ENCODE results near the gene RILPL2.
"Not testable (repeated sequence)": the region's sequence is repeated elsewhere in the genome, so short reads cannot be mapped to it uniquely, and the experiment has no call there.

- TF ChIP-seq, protein P1, sequence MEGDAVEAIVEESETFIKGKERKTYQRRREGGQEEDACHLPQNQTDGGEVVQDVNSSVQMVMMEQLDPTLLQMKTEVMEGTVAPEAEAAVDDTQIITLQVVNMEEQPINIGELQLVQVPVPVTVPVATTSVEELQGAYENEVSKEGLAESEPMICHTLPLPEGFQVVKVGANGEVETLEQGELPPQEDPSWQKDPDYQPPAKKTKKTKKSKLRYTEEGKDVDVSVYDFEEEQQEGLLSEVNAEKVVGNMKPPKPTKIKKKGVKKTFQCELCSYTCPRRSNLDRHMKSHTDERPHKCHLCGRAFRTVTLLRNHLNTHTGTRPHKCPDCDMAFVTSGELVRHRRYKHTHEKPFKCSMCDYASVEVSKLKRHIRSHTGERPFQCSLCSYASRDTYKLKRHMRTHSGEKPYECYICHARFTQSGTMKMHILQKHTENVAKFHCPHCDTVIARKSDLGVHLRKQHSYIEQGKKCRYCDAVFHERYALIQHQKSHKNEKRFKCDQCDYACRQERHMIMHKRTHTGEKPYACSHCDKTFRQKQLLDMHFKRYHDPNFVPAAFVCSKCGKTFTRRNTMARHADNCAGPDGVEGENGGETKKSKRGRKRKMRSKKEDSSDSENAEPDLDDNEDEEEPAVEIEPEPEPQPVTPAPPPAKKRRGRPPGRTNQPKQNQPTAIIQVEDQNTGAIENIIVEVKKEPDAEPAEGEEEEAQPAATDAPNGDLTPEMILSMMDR (IDR thresholded peaks at IDR 0.05) = not testable (repeated sequence)
- not testable (repeated sequence) for TF ChIP-seq POLR2A (IDR thresholded peaks at IDR 0.05; ENCODE audit: low read depth)
Observed at GRCh38 chr12:123431951-123432817, 4.3 kb downstream of the RILPL2 start.

Measured in esophagus muscularis mucosa (tissue), 3 donors.